H1 (cell line): ENCODE measurements around the gene GRIK1. TPM values are rescaled to one million over a fixed set of nuclear protein-coding genes. Genes with fewer than 3 reads are reported as not detected.

Source experiments
- CTCF ChIA-PET: fragments of 300-600 bp; sonication (Branson Sonifier 250); formaldehyde crosslinking; loops from one replicate; lab custom pipeline; 2021; ENCODE audit not compliant: partially characterized antibody; lab: Charles Lee
- POLR2A ChIA-PET: fragments of 300-600 bp; sonication (Branson Sonifier 250); formaldehyde crosslinking; loops from one replicate; lab custom pipeline; 2021; ENCODE audit warnings: inconsistent platforms; ENCODE audit not compliant: partially characterized antibody; lab: Charles Lee
- DNase-seq, 2 experiments: peaks; one replicate each; pipeline versions ENCODE4 v3.0.0 to v3.0.0-alpha.2; 2010 to 2022; ENCODE audit warnings: low spot score in 2 of 2, low read depth in 1 of 2, mixed read lengths in 1 of 2
- FAIRE-seq: peaks from 2 replicates; lab custom pipeline; 2011; peaks lifted over from hg19 to GRCh38; lab: Jason Lieb, UNC
- H2AFZ ChIP-seq: 2 replicates; pipeline ENCODE4 v1.8.1; 2012; ENCODE audit warnings: low read length, inconsistent platforms
- H2AK5ac ChIP-seq: 2 replicates; pipeline ENCODE4 v1.6.1; 2013; ENCODE audit warnings: low read depth, low read length
- H2BK120ac ChIP-seq: replicated peaks from 2 replicates; pipeline ENCODE3; 2013; ENCODE audit warnings: low read depth, low read length, inconsistent platforms
- H2BK12ac ChIP-seq: 2 replicates; pipeline ENCODE4 v1.6.1; 2013; ENCODE audit warnings: low read depth, low read length
- H2BK15ac ChIP-seq: 2 replicates; pipeline ENCODE4 v1.6.1; 2013; ENCODE audit warnings: low read length
- H2BK20ac ChIP-seq: 2 replicates; pipeline ENCODE4 v1.6.1; 2013; ENCODE audit warnings: low read length
- H2BK5ac ChIP-seq: 2 replicates; pipeline ENCODE4 v1.6.1; 2013; ENCODE audit warnings: low read depth, low read length
- H3K14ac ChIP-seq: 2 replicates; pipeline ENCODE4 v1.6.1; 2013; ENCODE audit warnings: inconsistent platforms; ENCODE audit not compliant: insufficient read length
- H3K18ac ChIP-seq: 2 replicates; pipeline ENCODE4 v1.6.1; 2013; ENCODE audit warnings: low read length; ENCODE audit errors: extremely low read depth
- H3K23ac ChIP-seq: 2 replicates; pipeline ENCODE4 v1.6.1; 2013; ENCODE audit warnings: inconsistent platforms; ENCODE audit not compliant: insufficient read length
- H3K23me2 ChIP-seq: 2 replicates; pipeline ENCODE4 v1.6.1; 2013; ENCODE audit warnings: low read depth, low read length
- H3K27ac ChIP-seq: 2 replicates; pipeline ENCODE4 v1.6.1; 2011; ENCODE audit warnings: low read depth, low read length, inconsistent platforms
- H3K27me3 ChIP-seq, 4 experiments: replicated peaks in 1 of 4; 1 replicate in 1 of 4; 2 replicates in 3 of 4; pipeline versions ENCODE4 v1.6.1 to v1.8.1; 2011 to 2013; ENCODE audit warnings: low read length in 3 of 4, mild to moderate bottlenecking in 3 of 4, inconsistent platforms in 2 of 4, mixed read lengths in 2 of 4, moderate library complexity in 1 of 4; ENCODE audit not compliant: control insufficient read depth in 3 of 4, insufficient read depth in 3 of 4; ENCODE audit errors: extremely low read depth in 1 of 4
- H3K36me3 ChIP-seq, 4 experiments: 2 replicates each; pipeline versions ENCODE4 v1.6.1 to v1.8.1; 2011 to 2013; ENCODE audit warnings: mild to moderate bottlenecking in 4 of 4, low read length in 3 of 4, moderate library complexity in 2 of 4, control low read depth in 1 of 4, inconsistent platforms in 1 of 4; ENCODE audit not compliant: insufficient read depth in 4 of 4, control insufficient read depth in 2 of 4
- H3K4ac ChIP-seq: replicated peaks from 2 replicates; pipeline ENCODE3; 2013; ENCODE audit warnings: low read length, low read depth, mixed read lengths, inconsistent platforms; ENCODE audit not compliant: insufficient read length
- H3K4me1 ChIP-seq, 4 experiments: replicated peaks in 1 of 4; 1 replicate in 1 of 4; 2 replicates in 3 of 4; pipeline versions ENCODE4 v1.6.1 to v1.8.1; 2011 to 2013; ENCODE audit warnings: low read length in 3 of 4, inconsistent platforms in 2 of 4, mixed read lengths in 1 of 4; ENCODE audit not compliant: insufficient read depth in 4 of 4, control insufficient read depth in 3 of 4
- H3K4me2 ChIP-seq, 2 experiments: 2 replicates each; pipeline versions ENCODE4 v1.6.1 to v1.8.1; 2011 to 2013; ENCODE audit warnings: low read depth in 2 of 2, low read length in 2 of 2, control low read depth in 1 of 2, inconsistent platforms in 1 of 2, mild to moderate bottlenecking in 1 of 2; ENCODE audit not compliant: insufficient read depth in 1 of 2
- H3K4me3 ChIP-seq, 4 experiments: fragments of 200-600, 300-600 bp in 1 of 4; sonication (generic), shearing (Covaris generic), sonication (Bioruptor Twin) in 1 of 4; 2 replicates each; pipeline versions ENCODE4 v1.5.1 to v1.8.1; 2011 to 2016; ENCODE audit warnings: low read length in 4 of 4, low read depth in 3 of 4, control low read depth in 2 of 4, inconsistent platforms in 2 of 4, mild to moderate bottlenecking in 2 of 4, mixed read lengths in 1 of 4, moderate library complexity in 1 of 4; ENCODE audit not compliant: insufficient read depth in 2 of 4; ENCODE audit errors: extremely low read depth in 1 of 4
- H3K56ac ChIP-seq: replicated peaks from 2 replicates; pipeline ENCODE3; 2013; ENCODE audit warnings: low read depth, mild to moderate bottlenecking, mixed read lengths, low read length, inconsistent platforms; ENCODE audit not compliant: insufficient read length
- H3K79me1 ChIP-seq: 2 replicates; pipeline ENCODE4 v1.6.1; 2013; ENCODE audit warnings: low read depth, low read length, control low read depth
- H3K79me2 ChIP-seq, 2 experiments: 2 replicates each; pipeline versions ENCODE4 v1.6.1 to v1.8.1; 2012 to 2013; ENCODE audit warnings: low read length in 2 of 2, mild to moderate bottlenecking in 2 of 2, inconsistent platforms in 1 of 2; ENCODE audit not compliant: insufficient read depth in 2 of 2, control insufficient read depth in 1 of 2
- H3K9ac ChIP-seq, 4 experiments: replicated peaks in 1 of 4; 1 replicate in 1 of 4; 2 replicates in 3 of 4; pipeline versions ENCODE4 v1.6.1 to v1.8.1; 2011 to 2013; ENCODE audit warnings: low read depth in 3 of 4, low read length in 3 of 4, control low read depth in 2 of 4, mild to moderate bottlenecking in 2 of 4, moderate library complexity in 2 of 4, inconsistent platforms in 1 of 4; ENCODE audit errors: extremely low read depth in 1 of 4
- H3K9me3 ChIP-seq, 2 experiments: 2 replicates each; pipeline versions ENCODE4 v1.6.1 to v1.8.1; 2012 to 2013; ENCODE audit warnings: mild to moderate bottlenecking in 2 of 2, moderate library complexity in 2 of 2, control low read depth in 1 of 2, inconsistent platforms in 1 of 2, low read depth in 1 of 2, low read length in 1 of 2, mixed read lengths in 1 of 2; ENCODE audit not compliant: insufficient read depth in 2 of 2
- H4K20me1 ChIP-seq, 2 experiments: replicated peaks in 1 of 2; 2 replicates each; pipeline versions ENCODE3 to v1.8.1; 2011 to 2013; ENCODE audit warnings: inconsistent platforms in 2 of 2, low read length in 2 of 2, mild to moderate bottlenecking in 1 of 2; ENCODE audit not compliant: insufficient read depth in 2 of 2, control insufficient read depth in 1 of 2
- H4K5ac ChIP-seq: 2 replicates; pipeline ENCODE4 v1.6.1; 2013; ENCODE audit warnings: low read length, low read depth, mixed read lengths, inconsistent platforms; ENCODE audit not compliant: insufficient read length
- H4K8ac ChIP-seq: 2 replicates; pipeline ENCODE4 v1.8.0; 2013; ENCODE audit warnings: mild to moderate bottlenecking, moderate library complexity, low read length, inconsistent platforms; ENCODE audit not compliant: insufficient read depth; ENCODE audit errors: extremely low read depth
- H4K91ac ChIP-seq: replicated peaks from 2 replicates; pipeline ENCODE3; 2013; ENCODE audit warnings: low read length, mixed read lengths, inconsistent platforms; ENCODE audit not compliant: insufficient read length
- CBX5 ChIP-seq: fragments of 300-800, 300-1000 bp; sonication (generic); IDR thresholded peaks from 2 replicates; pipeline ENCODE4 v1.7.1; 2016; ENCODE audit warnings: antibody characterized with exemption, low read length, low read depth
- CEBPB ChIP-seq: IDR thresholded peaks from 2 replicates; pipeline ENCODE4 v1.6.1; 2012; ENCODE audit warnings: low read depth, low read length
- E2F6 ChIP-seq: IDR thresholded peaks from 2 replicates; pipeline ENCODE4 v1.6.1; 2012; ENCODE audit warnings: inconsistent platforms
- EP300 ChIP-seq, 2 experiments: IDR thresholded peaks; 1 replicate in 1 of 2; 2 replicates in 1 of 2; pipeline ENCODE4 v1.6.1; 2011 to 2012; ENCODE audit warnings: low read depth in 2 of 2, low read length in 2 of 2, mild to moderate bottlenecking in 2 of 2, borderline replicate concordance in 1 of 2, inconsistent platforms in 1 of 2, moderate library complexity in 1 of 2
- GABPA ChIP-seq: IDR thresholded peaks from 2 replicates; pipeline ENCODE4 v1.6.1; 2011; ENCODE audit warnings: mild to moderate bottlenecking, low read length, moderate library complexity, borderline replicate concordance; ENCODE audit not compliant: insufficient read depth
- GTF2F1 ChIP-seq: IDR thresholded peaks from 2 replicates; pipeline ENCODE4 v1.6.1; 2012; ENCODE audit warnings: low read depth, low read length, improper control_type of control experiment, borderline replicate concordance
- KDM1A ChIP-seq: fragments of 200-600, 300-600 bp; sonication (generic); IDR thresholded peaks from 2 replicates; pipeline ENCODE4 v1.7.1; 2016; ENCODE audit warnings: mild to moderate bottlenecking, low read length, borderline replicate concordance
- NRF1 ChIP-seq: IDR thresholded peaks from 2 replicates; pipeline ENCODE4 v1.6.1; 2011; ENCODE audit warnings: mild to moderate bottlenecking, low read depth, low read length, improper control_type of control experiment
- RAD21 ChIP-seq, 2 experiments: IDR thresholded peaks in 1 of 2; conservative IDR thresholded peaks in 1 of 2; 2 replicates each; pipeline ENCODE4 v1.6.1; 2011; ENCODE audit warnings: low read depth in 2 of 2, low read length in 2 of 2, improper control_type of control experiment in 1 of 2, inconsistent platforms in 1 of 2, mild to moderate bottlenecking in 1 of 2, moderate library complexity in 1 of 2
- RXRA ChIP-seq: IDR thresholded peaks from 2 replicates; pipeline ENCODE4 v1.6.1; 2011; ENCODE audit warnings: low read depth, mild to moderate bottlenecking, low read length, moderate library complexity; ENCODE audit not compliant: insufficient read depth
- SIRT6 ChIP-seq: IDR thresholded peaks from one replicate; pipeline ENCODE4 v1.7.1; 2012; ENCODE audit warnings: low read length, inconsistent platforms
- SIX5 ChIP-seq: IDR thresholded peaks from 2 replicates; pipeline ENCODE4 v1.6.1; 2011; ENCODE audit warnings: mild to moderate bottlenecking, low read depth, low read length
- SP4 ChIP-seq: IDR thresholded peaks from 2 replicates; pipeline ENCODE4 v1.6.1; 2012; ENCODE audit warnings: low read length, inconsistent platforms
- WGBS, 2 experiments: shearing (Covaris generic) in 1 of 2; methylation state at CpG; one replicate each; pipeline versions ENCODE4 v1.1.6 to v1.1.7; 2013 to 2015; ENCODE audit warnings: low lambda C conversion rate in 2 of 2, mixed read lengths in 2 of 2, inconsistent platforms in 1 of 2, low coverage in 1 of 2, missing lambda C conversion rate in 1 of 2; ENCODE audit not compliant: insufficient replicate concordance in 2 of 2, insufficient coverage in 1 of 2, insufficient read length in 1 of 2; ENCODE audit errors: extremely low coverage in 1 of 2, missing lambda C conversion rate in 1 of 2; 5-methylcytosine and 5-hydroxymethylcytosine counted together
- polyA plus RNA-seq, 7 experiments: library from polyadenylated mRNA; depleted of rRNA in 3 of 7; stranded (reverse) in 5 of 7; unstranded in 2 of 7; fragments of >200 nt in 5 of 7; fragments of 200-250 nt in 2 of 7; gene quantifications; 1 replicate in 5 of 7; 2 replicates in 1 of 7; 4 replicates in 1 of 7; pipeline versions ENCODE4 v1.2.1 to v1.2.3, GENCODE V29; 2011 to 2013; ENCODE audit warnings: missing spikeins in 2 of 7, mixed read lengths in 2 of 7
- total RNA-seq: library from RNA; stranded (reverse); fragmentation: NEBNext Ultra II Directional; extraction: Animal tissue kit (Norgen Biotek cat#: 25700); gene quantifications from 2 replicates; pipeline ENCODE4 v1.2.1, GENCODE V29; 2021

The GRIK1 gene
- total and polyA plus RNA-seq, 2 of the 8 experiments (the other 6 are each of a cell fraction or from before 2014, with no cell fraction given): 0.11 to 0.32 TPM

- H2BK15ac ChIP-seq: no peak overlapping the region
- no peak overlapping the region for H4K8ac ChIP-seq
- POLR2A ChIA-PET: no interaction called here
- no peaks in the 10 kb centered on the region for H3K27me3 ChIP-seq
- H3K4me1 ChIP-seq: peaks cover 3 to 5% (median 4%) of the 10 kb centered on the region in 4 experiments; a peak in 6 of 7 replicates
- H3K79me1 ChIP-seq: no peaks in the 10 kb centered on the region
- CTCF ChIA-PET: interaction anchor here (1.1 kb wide), 1 partner anchor 102 kb away, joined by 3 read pairs; no protein-coding TSS in a partner anchor
- no peak overlapping the region for H4K5ac ChIP-seq
- DNase-seq (no peak), FAIRE-seq (no peak)
- H3K56ac ChIP-seq: no peak overlapping the region
- no peak overlapping the region for H3K4ac ChIP-seq
- H4K91ac ChIP-seq: no peak overlapping the region
- no peaks in the 10 kb centered on the region for H3K36me3 ChIP-seq
- no peak overlapping the region for H2AK5ac ChIP-seq
- H3K4me2 ChIP-seq: no peak overlapping the region
- no peak overlapping the region for H2BK120ac ChIP-seq
- no peak overlapping the region for H2BK5ac ChIP-seq
- H3K4me3 ChIP-seq: no peak overlapping the region
- no peaks in the 10 kb centered on the region for H4K20me1 ChIP-seq
- no peak overlapping the region for H3K14ac ChIP-seq
- no peak overlapping the region for H2BK20ac ChIP-seq
- no peak overlapping the region for H3K18ac ChIP-seq
- WGBS, 2 experiments: 97% methylated on average over 3 of the region's 3 CpGs; no CpG with 5 or more reads in 1 of the 2 experiments
- H2AFZ ChIP-seq: no peak overlapping the region
- H3K23ac ChIP-seq: no peak overlapping the region
- no peaks in the 10 kb centered on the region for H3K23me2 ChIP-seq
- no peak overlapping the region for H2BK12ac ChIP-seq
- H3K79me2 ChIP-seq: no peaks in the 10 kb centered on the region
- H3K9ac ChIP-seq: no peak overlapping the region
- no peak overlapping the region for H3K27ac ChIP-seq
- no peaks in the 10 kb centered on the region; a peak in 1 of 4 replicates for H3K9me3 ChIP-seq
- TF ChIP-seq NRF1 (no peak), CBX5 (no peak), EP300 (IDR thresholded peaks at IDR 0.05; ENCODE audit: borderline replicate concordance in 1 of 2, low read depth in 2 of 2, low read length in 2 of 2) (no peak), RXRA (no peak), GABPA (no peak), E2F6 (no peak), SIRT6 (no peak), CEBPB (no peak), GTF2F1 (no peak), SIX5 (no peak), RAD21 (IDR thresholded peaks at IDR 0.05 in 1 of 2, conservative IDR thresholded peaks at IDR 0.05 in 1 of 2; ENCODE audit: low read depth in 2 of 2, low read length in 2 of 2) (no peak), SP4 (no peak), KDM1A (no peak)
Measured at GRCh38 chr21:29490016-29490415, 449.8 kb downstream of the GRIK1 start.
